ENCODE data around the gene GP5.

The GP5 gene

GRCh38 chr3:194346621-194347020 lies 52.4 kb downstream of the GP5 start:
- TF ChIP-seq PAX5 (IDR thresholded peaks at IDR 0.05; ENCODE audit: insufficient read depth, low read length, severe bottlenecking) (no peak), POLR2A (IDR thresholded peaks at IDR 0.05; ENCODE audit: low read depth, low read length) (no peak), SPI1 (IDR thresholded peaks at IDR 0.05; ENCODE audit: low read depth, low read length) (no peak), TAF1 (IDR thresholded peaks at IDR 0.05; ENCODE audit: low read depth, low read length) (no peak), POLR2AphosphoS5 (IDR thresholded peaks at IDR 0.05; ENCODE audit: low read depth, low read length) (no peak), POU2F2 (IDR thresholded peaks at IDR 0.05; ENCODE audit: low read depth, low read length) (no peak)
- DNase-seq (ENCODE audit: insufficient read length, low spot score) (no peak), FAIRE-seq (no peak)

DNA sequence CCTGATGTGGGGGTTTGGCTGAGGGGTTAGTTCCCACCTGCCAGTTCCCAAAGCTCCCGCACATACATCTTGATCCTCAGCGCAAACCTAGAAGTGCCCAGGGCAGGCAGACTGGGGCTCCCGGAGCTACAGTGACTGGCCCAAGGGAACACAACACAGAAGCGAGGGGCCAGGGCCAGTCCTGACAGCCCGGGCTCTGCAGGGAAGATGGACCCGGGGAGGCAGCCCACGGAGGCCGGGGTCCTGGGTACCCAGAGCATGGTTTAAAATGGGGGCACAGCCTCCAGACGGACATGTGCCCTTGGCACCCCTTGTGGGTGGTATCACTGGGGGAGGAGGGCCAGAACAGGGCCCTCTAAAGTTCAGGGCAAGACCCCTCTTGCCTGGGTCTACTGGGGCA lies 53.0 kb downstream of the GP5 start:
- FAIRE-seq (no peak), DNase-seq (ENCODE audit: insufficient read length, low spot score) (no peak)
- TF ChIP-seq POLR2A (IDR thresholded peaks at IDR 0.05; ENCODE audit: low read depth, low read length) = no peak
- TF ChIP-seq POLR2AphosphoS5 (IDR thresholded peaks at IDR 0.05; ENCODE audit: low read depth, low read length) = no peak
- no peak for TF ChIP-seq TAF1 (IDR thresholded peaks at IDR 0.05; ENCODE audit: low read depth, low read length)
- no peak for TF ChIP-seq PAX5 (IDR thresholded peaks at IDR 0.05; ENCODE audit: insufficient read depth, low read length, severe bottlenecking)
- no peak for TF ChIP-seq POU2F2 (IDR thresholded peaks at IDR 0.05; ENCODE audit: low read depth, low read length)
- no peak for TF ChIP-seq SPI1 (IDR thresholded peaks at IDR 0.05; ENCODE audit: low read depth, low read length)

Data from GM12891 (cell line).